ENCODE results near the gene PCDHGA11.

The PCDHGA11 gene

GRCh38 chr5:141437221-141437620, 16.4 kb downstream of the PCDHGA11 start:
- peaks cover under 1% of the 10 kb centered on the region for H3K4me1 Mint-ChIP-seq

GRCh38 chr5:141439411-141440141, 18.7 kb downstream of the PCDHGA11 start:
- H3K9me3 Mint-ChIP-seq: peaks cover 3% of the 10 kb centered on the region
- ATAC-seq: no peak
- H3K36me3 Mint-ChIP-seq: no peaks in the 10 kb centered on the region
- no peaks in the 10 kb centered on the region for H3K27me3 Mint-ChIP-seq
- no peak overlapping the region for H3K4me3 Mint-ChIP-seq
- H3K4me1 Mint-ChIP-seq: peaks cover 5% of the 10 kb centered on the region
- no peak overlapping the region for H3K27ac Mint-ChIP-seq

More at GRCh38 chr5:141437221-141437620, 16.4 kb downstream of the PCDHGA11 start:
- no peak for ATAC-seq
- Mint-ChIP-seq H3K27me3 (peaks cover 13% of the 10 kb centered on the region), H3K27ac (no peak overlapping the region), H3K36me3 (peaks cover 9% of the 10 kb centered on the region), H3K4me3 (no peak overlapping the region), H3K9me3 (peaks cover 7% of the 10 kb centered on the region)

GRCh38 chr5:141440341-141440740, 19.5 kb downstream of the PCDHGA11 start:
- peaks cover 5% of the 10 kb centered on the region for H3K4me1 Mint-ChIP-seq
- no peak for ATAC-seq
- H3K36me3 Mint-ChIP-seq: no peaks in the 10 kb centered on the region
- no peak overlapping the region for H3K27ac Mint-ChIP-seq
- H3K27me3 Mint-ChIP-seq: peaks cover 3% of the 10 kb centered on the region
- peaks cover 3% of the 10 kb centered on the region for H3K9me3 Mint-ChIP-seq
- no peak overlapping the region for H3K4me3 Mint-ChIP-seq

GRCh38 chr5:141441571-141442170, 20.8 kb downstream of the PCDHGA11 start:
- H3K4me3 Mint-ChIP-seq: no peak overlapping the region
- H3K4me1 Mint-ChIP-seq: peaks cover 5% of the 10 kb centered on the region
- H3K36me3 Mint-ChIP-seq: no peaks in the 10 kb centered on the region
- no peak for ATAC-seq
- no peak overlapping the region for H3K27ac Mint-ChIP-seq
- peaks cover 3% of the 10 kb centered on the region for H3K9me3 Mint-ChIP-seq
- H3K27me3 Mint-ChIP-seq: peaks cover 12% of the 10 kb centered on the region

GRCh38 chr5:141465351-141465750, 44.5 kb downstream of the PCDHGA11 start:
- no peaks in the 10 kb centered on the region for H3K27me3 Mint-ChIP-seq

More at GRCh38 chr5:141465351-141465750, 44.5 kb downstream of the PCDHGA11 start:
- peaks cover 6% of the 10 kb centered on the region for H3K36me3 Mint-ChIP-seq
- no peak overlapping the region for H3K27ac Mint-ChIP-seq
- H3K9me3 Mint-ChIP-seq: no peaks in the 10 kb centered on the region
- H3K4me3 Mint-ChIP-seq: no peak overlapping the region
- H3K4me1 Mint-ChIP-seq: no peaks in the 10 kb centered on the region
- no peak for ATAC-seq

Measured in stimulated activated memory B cell treated with anti-CD40 and anti-IgM and Interleukin-4, amounts not matched to agents 10 μg/mL and 1 μg/mL and 100 μg/mL, for 72 hours (primary cell).